ENCODE data around the gene TRIOBP. TPM values are rescaled to one million over a fixed set of nuclear protein-coding genes. Genes with fewer than 3 reads are reported as not detected.
"Not testable (repeated sequence)": the region's sequence is repeated elsewhere in the genome, so short reads cannot be mapped to it uniquely, and the experiment has no call there.

The TRIOBP gene
- total RNA-seq, 6 experiments from 2014 or later = 74.3 to 92.5 (median 91.6) TPM

- no peak for DNase-seq
- H3K4me3 Mint-ChIP-seq = no peak overlapping the region
These were observed 13.8 kb downstream of the TRIOBP start for GRCh38 chr22:37710675-37711074.

DNA sequence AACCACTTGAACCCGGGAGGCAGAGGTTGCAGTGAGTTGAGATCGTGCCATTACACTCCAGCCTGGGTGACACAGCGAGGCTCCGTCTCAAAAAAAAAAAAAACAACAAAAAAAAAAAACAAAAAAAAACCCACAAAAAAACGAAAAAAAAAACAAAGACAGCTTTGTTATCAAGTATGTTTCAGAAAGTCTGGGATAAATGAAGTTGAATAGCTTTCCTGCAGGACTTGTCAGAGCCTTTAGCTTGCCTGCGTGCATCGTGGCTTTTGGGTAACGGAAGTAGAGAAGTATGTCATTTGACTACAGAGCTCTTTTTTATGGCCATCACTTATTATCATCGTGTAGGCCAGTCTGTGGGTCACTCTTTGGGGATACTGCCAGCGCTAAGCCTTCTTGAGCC lies 14.6 kb downstream of the TRIOBP start:
- no peak for DNase-seq
- Mint-ChIP-seq H3K4me1 (ENCODE audit: low read depth) (peaks cover 2% of the 10 kb centered on the region), H3K27me3 (ENCODE audit: insufficient read depth) (peaks cover 4% of the 10 kb centered on the region), H3K9me3 (no peaks in the 10 kb centered on the region), H3K27ac (no peak overlapping the region), H3K36me3 (ENCODE audit: low read depth) (no peaks in the 10 kb centered on the region), H3K4me3 (no peak overlapping the region)
- TF ChIP-seq, protein P1, sequence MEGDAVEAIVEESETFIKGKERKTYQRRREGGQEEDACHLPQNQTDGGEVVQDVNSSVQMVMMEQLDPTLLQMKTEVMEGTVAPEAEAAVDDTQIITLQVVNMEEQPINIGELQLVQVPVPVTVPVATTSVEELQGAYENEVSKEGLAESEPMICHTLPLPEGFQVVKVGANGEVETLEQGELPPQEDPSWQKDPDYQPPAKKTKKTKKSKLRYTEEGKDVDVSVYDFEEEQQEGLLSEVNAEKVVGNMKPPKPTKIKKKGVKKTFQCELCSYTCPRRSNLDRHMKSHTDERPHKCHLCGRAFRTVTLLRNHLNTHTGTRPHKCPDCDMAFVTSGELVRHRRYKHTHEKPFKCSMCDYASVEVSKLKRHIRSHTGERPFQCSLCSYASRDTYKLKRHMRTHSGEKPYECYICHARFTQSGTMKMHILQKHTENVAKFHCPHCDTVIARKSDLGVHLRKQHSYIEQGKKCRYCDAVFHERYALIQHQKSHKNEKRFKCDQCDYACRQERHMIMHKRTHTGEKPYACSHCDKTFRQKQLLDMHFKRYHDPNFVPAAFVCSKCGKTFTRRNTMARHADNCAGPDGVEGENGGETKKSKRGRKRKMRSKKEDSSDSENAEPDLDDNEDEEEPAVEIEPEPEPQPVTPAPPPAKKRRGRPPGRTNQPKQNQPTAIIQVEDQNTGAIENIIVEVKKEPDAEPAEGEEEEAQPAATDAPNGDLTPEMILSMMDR (IDR thresholded peaks at IDR 0.05) = no peak

More at GRCh38 chr22:37710675-37711074, 13.8 kb downstream of the TRIOBP start:
- Mint-ChIP-seq H3K4me1 (ENCODE audit: low read depth) (no peaks in the 10 kb centered on the region), H3K27ac (no peak overlapping the region), H3K36me3 (ENCODE audit: low read depth) (no peaks in the 10 kb centered on the region), H3K9me3 (no peaks in the 10 kb centered on the region), H3K27me3 (ENCODE audit: insufficient read depth) (peaks cover 3% of the 10 kb centered on the region; the same call in 1 of the 2 replicates)
- TF ChIP-seq, protein P1 (IDR thresholded peaks at IDR 0.05) = no peak

GRCh38 chr22:37713761-37714160 lies 16.9 kb downstream of the TRIOBP start:
- peaks cover 10% of the 10 kb centered on the region for H3K4me1 Mint-ChIP-seq (ENCODE audit: low read depth)
- no peaks in the 10 kb centered on the region for H3K9me3 Mint-ChIP-seq
- H3K27ac Mint-ChIP-seq = no peak overlapping the region
- no peak overlapping the region for H3K4me3 Mint-ChIP-seq
- no peaks in the 10 kb centered on the region for H3K36me3 Mint-ChIP-seq (ENCODE audit: low read depth)
- DNase-seq = no peak
- H3K27me3 Mint-ChIP-seq (ENCODE audit: insufficient read depth) = peaks cover 8% of the 10 kb centered on the region
- TF ChIP-seq, protein P1 (IDR thresholded peaks at IDR 0.05) = no peak

DNA sequence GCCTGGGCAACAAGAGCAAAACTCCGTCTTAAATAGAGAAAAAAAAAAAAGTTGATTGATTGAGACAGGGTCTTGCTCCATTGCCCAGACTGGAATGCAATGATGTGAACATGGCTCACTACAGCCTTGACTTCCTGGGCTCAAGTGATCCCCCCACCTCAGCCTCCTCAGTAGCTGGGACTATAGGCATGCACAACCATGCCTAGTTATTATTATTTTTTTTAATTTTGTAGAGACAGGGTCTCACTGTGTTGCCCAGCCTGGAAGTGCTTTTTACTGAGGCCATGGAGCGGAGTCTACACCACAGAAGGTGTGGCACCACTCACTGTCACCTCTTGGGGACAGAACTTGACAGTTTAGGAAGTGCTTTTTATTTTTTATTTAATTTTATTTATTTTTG lies 17.8 kb downstream of the TRIOBP start:
- H3K4me1 Mint-ChIP-seq (ENCODE audit: low read depth) = peaks cover 10% of the 10 kb centered on the region
- H3K4me3 Mint-ChIP-seq = no peak overlapping the region
- no peak overlapping the region for H3K27ac Mint-ChIP-seq
- peaks cover 8% of the 10 kb centered on the region for H3K27me3 Mint-ChIP-seq (ENCODE audit: insufficient read depth)
- H3K36me3 Mint-ChIP-seq (ENCODE audit: low read depth) = no peaks in the 10 kb centered on the region
- TF ChIP-seq, protein P1 (IDR thresholded peaks at IDR 0.05) = no peak
- H3K9me3 Mint-ChIP-seq = no peaks in the 10 kb centered on the region
- DNase-seq = no peak

DNA sequence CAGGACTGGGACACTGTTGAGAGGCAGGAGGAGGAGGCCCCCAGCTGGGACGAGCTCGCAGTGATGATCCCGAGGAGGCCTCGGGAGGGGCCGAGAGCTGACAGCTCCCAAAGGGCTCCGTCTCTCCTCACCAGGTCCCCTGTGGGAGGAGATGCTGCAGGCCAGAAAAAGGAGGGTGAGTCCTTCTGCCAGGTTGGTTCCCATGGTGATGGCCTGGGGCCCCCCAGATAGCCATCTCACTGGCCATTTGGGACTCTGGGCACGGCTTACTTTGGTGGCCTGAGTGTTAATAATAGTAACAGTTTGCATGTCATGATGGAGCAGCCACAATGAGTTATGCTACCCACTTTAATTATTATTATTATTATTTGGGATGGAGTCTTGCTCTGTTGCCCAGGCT lies 18.9 kb downstream of the TRIOBP start:
- peaks cover 10% of the 10 kb centered on the region for H3K4me1 Mint-ChIP-seq (ENCODE audit: low read depth)
- no peak overlapping the region for H3K27ac Mint-ChIP-seq
- TF ChIP-seq, protein P1 (IDR thresholded peaks at IDR 0.05) = no peak
- peaks cover 10% of the 10 kb centered on the region for H3K27me3 Mint-ChIP-seq (ENCODE audit: insufficient read depth)
- no peaks in the 10 kb centered on the region for H3K36me3 Mint-ChIP-seq (ENCODE audit: low read depth)
- no peak for DNase-seq
- no peaks in the 10 kb centered on the region for H3K9me3 Mint-ChIP-seq
- no peak overlapping the region for H3K4me3 Mint-ChIP-seq

DNA sequence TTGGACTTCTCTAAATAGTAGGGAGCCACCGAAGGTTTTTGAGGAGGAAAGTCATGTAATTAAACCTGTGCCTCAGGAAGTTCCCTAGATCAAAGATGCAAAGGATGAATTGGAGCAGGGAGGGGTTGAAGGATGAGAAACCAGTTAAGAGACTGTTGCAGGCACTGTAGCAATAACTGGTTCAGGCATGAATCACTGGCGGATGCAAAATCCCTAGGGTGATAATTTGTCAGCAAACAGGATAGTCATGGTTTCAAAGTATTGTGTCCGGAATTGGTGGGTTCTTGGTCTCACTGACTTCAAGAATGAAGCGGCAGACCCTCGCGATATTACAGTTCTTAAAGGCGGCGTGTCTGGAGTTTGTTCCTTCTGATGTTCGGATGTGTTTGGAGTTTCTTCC lies 19.9 kb downstream of the TRIOBP start:
- H3K27ac Mint-ChIP-seq = peak overlapping the region; percentile 39; the same call in 1 of the 2 replicates
- TF ChIP-seq, protein P1 (IDR thresholded peaks at IDR 0.05) = no peak
- no peak overlapping the region for H3K4me3 Mint-ChIP-seq
- peaks cover 10% of the 10 kb centered on the region for H3K27me3 Mint-ChIP-seq (ENCODE audit: insufficient read depth)
- no peaks in the 10 kb centered on the region for H3K36me3 Mint-ChIP-seq (ENCODE audit: low read depth)
- no peaks in the 10 kb centered on the region for H3K9me3 Mint-ChIP-seq
- peak; percentile 55 for DNase-seq
- peaks cover 10% of the 10 kb centered on the region for H3K4me1 Mint-ChIP-seq (ENCODE audit: low read depth)

DNA sequence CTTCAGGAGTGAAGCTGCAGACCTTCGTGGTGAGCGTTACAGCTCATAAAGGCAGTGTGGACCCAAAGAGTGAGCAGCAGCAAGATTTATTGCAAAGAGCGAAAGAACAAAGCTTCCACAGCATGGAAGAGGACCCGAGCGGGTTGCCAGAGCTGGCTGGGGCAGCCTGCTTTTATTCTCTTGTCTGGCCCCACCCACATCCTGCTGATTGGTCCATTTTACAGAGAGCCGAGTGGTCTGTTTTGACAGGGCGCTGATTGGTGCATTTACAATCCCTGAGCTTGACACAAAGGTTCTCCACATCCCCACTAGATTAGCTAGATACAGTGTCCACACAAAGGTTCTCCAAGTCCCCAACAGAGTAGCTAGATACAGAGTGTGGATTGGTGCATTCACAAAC lies 20.4 kb downstream of the TRIOBP start:
- H3K4me3 Mint-ChIP-seq; H3K4me1 Mint-ChIP-seq (ENCODE audit: low read depth); DNase-seq; H3K9me3 Mint-ChIP-seq; H3K27ac Mint-ChIP-seq; H3K36me3 Mint-ChIP-seq (ENCODE audit: low read depth): not testable (repeated sequence)
- H3K27me3 Mint-ChIP-seq (ENCODE audit: insufficient read depth) = peaks cover 10% of the 10 kb centered on the region

- not testable (repeated sequence) for H3K4me3 Mint-ChIP-seq; H3K9me3 Mint-ChIP-seq; DNase-seq; H3K36me3 Mint-ChIP-seq (ENCODE audit: low read depth); H3K4me1 Mint-ChIP-seq (ENCODE audit: low read depth); H3K27ac Mint-ChIP-seq
- H3K27me3 Mint-ChIP-seq (ENCODE audit: insufficient read depth) = peaks cover 10% of the 10 kb centered on the region
These were observed 21.0 kb downstream of the TRIOBP start for GRCh38 chr22:37717746-37718305.
